IPS-18a (cell line): ENCODE measurements around the gene RNASE2.
"Not testable (repeated sequence)": the region's sequence is repeated elsewhere in the genome, so short reads cannot be mapped to it uniquely, and the experiment has no call there.

Source experiments
- H3K27ac ChIP-seq: one replicate; pipeline ENCODE4 v1.5.1; 2013; ENCODE audit warnings: low read length
- H3K27me3 ChIP-seq: one replicate; pipeline ENCODE4 v1.6.1; 2013; ENCODE audit warnings: mild to moderate bottlenecking, low read length; ENCODE audit not compliant: control insufficient read depth, insufficient read depth
- H3K36me3 ChIP-seq: one replicate; pipeline ENCODE4 v1.6.1; 2013; ENCODE audit warnings: low read depth, low read length; ENCODE audit not compliant: control insufficient read depth
- H3K4me1 ChIP-seq: one replicate; pipeline ENCODE4 v1.6.1; 2013; ENCODE audit warnings: low read depth, low read length; ENCODE audit not compliant: control insufficient read depth
- H3K4me3 ChIP-seq: one replicate; pipeline ENCODE4 v1.5.1; 2013; ENCODE audit warnings: low read length
- H3K9ac ChIP-seq: one replicate; pipeline ENCODE4 v1.6.1; 2013; ENCODE audit warnings: mild to moderate bottlenecking, low read length, moderate library complexity
- H3K9me3 ChIP-seq: one replicate; pipeline ENCODE4 v1.6.1; 2013; ENCODE audit warnings: low read depth, low read length; ENCODE audit not compliant: control insufficient read depth

The RNASE2 gene

DNA sequence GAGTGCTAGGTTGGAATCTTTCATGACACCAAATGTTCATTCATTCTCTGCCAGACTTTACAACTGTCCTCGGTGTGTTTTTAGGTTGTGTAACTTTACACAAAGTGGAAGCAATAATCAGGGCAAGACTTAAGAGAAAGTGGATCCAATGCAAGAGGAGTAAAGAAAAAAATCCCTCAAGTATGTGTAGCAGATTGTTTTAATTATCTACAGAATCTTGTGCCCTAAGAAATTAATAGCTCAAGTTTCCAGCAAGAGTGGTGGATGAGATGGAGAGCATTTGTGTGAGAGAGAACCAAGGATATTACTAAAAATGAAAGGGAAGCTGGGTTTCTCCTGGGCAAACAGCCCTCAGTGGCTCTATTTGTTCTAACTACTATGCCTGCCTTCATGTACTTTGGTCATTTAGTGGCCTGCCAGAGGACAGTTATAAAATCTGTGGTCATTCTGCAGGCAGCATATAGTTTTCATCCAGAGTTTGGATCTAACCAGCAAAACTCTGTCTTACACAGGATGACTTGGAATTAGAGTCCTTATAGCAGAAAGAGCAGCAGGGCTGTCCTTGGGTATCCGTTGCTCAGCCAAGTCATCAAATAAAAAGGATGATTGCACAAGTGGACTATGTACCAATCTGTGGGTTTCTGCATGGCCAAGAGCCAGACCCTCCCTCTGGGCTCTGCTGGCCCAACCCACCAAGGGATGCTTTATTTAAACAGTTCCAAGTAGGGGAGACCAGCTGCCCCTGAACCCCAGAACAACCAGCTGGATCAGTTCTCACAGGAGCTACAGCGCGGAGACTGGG is at the start of gene RNASE2:
TSS of gene RNASE2 (plus strand) at position 752 of the 802 bp plus-strand sequence. CDS start 285 bp downstream, outside the sequence.
- not testable (repeated sequence) for H3K9ac ChIP-seq, H3K4me3 ChIP-seq, H3K27me3 ChIP-seq, H3K27ac ChIP-seq, H3K9me3 ChIP-seq, H3K4me1 ChIP-seq, H3K36me3 ChIP-seq

DNA sequence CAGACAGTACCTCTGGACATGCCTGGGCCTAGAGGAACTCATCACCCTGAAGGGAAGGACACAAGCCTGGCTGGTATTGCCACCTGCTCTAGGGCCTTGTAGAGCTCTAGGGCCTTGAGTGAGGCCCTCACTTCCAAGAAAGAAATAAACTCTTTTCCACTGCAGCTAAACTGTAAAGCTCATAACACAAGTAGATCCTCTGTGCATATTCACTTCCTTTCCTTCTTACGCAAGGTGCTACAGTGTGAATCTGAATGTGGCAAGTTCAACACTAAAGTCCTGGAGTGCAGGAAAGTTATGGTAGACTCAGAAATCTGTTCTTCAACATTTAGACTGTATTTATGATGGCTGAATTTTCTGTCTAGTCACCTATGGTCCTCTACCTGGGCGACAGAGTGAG is 49.6 kb upstream of the RNASE2 start:
- Histone ChIP-seq H3K4me1 (no peaks in the 10 kb centered on the region), H3K27ac (no peak overlapping the region), H3K36me3 (no peaks in the 10 kb centered on the region), H3K27me3 (no peaks in the 10 kb centered on the region), H3K9me3 (no peaks in the 10 kb centered on the region), H3K4me3 (no peak overlapping the region), H3K9ac (no peak overlapping the region)

DNA sequence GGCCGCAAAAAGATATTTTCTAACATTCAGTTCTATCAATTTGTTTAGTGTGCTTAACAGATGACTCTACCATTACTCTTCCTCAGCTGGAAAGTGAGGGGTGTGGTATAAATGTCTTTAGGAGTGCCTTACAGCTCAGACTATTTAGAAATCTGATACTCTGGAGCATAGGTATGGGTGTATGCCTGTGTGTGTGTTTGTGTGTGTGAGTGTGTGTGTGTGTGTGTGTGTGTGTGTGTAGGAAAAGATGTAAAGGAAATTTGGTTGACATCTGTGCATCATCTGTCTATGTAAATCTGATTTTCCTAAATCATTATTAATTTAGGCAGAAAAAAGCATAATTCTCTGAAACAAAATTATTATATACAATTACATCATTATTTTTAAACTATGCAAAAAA is 48.1 kb upstream of the RNASE2 start:
- Histone ChIP-seq H3K27me3 (no peaks in the 10 kb centered on the region), H3K9me3 (no peaks in the 10 kb centered on the region), H3K27ac (no peak overlapping the region), H3K9ac (no peak overlapping the region), H3K36me3 (no peaks in the 10 kb centered on the region), H3K4me3 (no peak overlapping the region), H3K4me1 (no peaks in the 10 kb centered on the region)

DNA sequence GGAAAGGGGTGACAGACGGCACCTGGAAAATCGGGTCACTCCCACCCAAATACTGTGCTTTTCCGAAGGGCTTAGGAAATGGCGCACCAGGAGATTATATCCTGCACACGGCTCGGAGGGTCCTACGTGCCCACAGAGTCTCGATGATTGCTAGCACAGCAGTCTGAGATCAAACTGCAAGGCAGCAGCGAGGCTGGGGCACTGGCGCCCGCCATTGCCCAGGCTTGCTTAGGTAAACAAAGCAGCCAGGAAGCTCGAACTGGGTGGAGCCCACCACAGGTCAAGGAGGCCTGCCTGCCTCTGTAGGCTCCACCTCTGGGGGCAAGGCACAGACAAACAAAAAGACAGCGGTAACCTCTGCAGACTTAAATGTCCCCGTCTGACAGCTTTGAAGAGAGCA is 44.5 kb upstream of the RNASE2 start:
- H3K27me3 ChIP-seq: not testable (repeated sequence)

DNA sequence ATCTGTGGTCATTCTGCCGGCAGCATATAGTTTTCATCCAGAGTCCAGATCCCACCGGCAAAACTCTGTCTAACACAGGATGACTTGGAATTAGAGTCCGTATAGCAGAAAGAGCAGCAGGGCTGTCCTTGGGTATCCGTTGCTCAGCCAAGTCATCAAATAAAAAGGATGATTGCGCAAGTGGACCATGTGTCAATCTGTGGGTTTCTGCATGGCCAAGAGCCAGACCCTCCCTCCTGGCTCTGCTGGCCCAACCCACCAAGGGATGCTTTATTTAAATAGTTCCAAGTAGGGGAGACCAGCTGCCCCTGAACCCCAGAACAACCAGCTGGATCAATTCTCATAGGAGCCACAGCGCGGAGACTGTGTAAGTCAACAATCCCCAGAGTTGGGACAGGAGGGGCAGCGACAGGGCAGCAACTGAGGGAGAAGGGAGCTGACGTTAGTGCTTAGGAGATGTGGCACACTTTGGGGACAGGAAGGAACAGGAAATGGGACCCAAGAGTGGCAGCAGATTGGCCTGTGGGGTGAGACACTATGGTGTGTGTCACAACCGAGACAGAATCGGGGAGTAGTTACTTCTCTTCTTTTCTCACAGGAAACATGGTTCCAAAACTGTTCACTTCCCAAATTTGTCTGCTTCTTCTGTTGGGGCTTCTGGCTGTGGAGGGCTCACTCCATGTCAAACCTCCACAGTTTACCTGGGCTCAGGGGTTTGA is 36.1 kb upstream of the RNASE2 start:
- H3K27me3 ChIP-seq, H3K4me1 ChIP-seq, H3K9me3 ChIP-seq, H3K4me3 ChIP-seq, H3K9ac ChIP-seq, H3K36me3 ChIP-seq, H3K27ac ChIP-seq: not testable (repeated sequence)

More for the DNA sequence above, 44.5 kb upstream of the RNASE2 start:
- not testable (repeated sequence) for H3K9ac ChIP-seq, H3K9me3 ChIP-seq, H3K4me3 ChIP-seq, H3K4me1 ChIP-seq, H3K36me3 ChIP-seq, H3K27ac ChIP-seq

DNA sequence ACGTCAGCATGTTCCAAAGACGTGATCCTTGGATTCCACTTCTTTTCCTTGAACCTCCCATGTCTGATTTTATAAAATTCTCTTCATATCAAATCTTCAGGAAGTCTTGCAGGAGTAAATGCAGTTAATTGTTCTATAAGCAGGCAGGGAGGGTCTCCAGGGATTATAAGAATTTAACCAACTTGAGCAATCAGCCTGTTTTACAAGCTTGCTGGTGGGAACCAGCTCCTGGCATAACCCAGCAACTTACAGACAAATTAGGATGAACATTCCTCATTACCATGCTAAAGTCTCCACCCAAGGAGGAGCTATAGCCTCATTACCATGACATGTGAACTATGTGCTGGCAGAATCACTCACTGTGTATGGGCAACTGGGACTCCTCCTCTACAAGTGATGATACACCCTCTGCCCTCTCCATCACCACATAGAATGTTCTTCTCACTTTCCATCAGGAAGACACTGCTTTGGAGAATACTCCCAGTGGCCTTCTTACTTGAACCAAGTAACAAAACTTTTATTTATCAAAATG is 31.5 kb upstream of the RNASE2 start:
- H3K27ac ChIP-seq, H3K36me3 ChIP-seq, H3K4me3 ChIP-seq, H3K9ac ChIP-seq, H3K9me3 ChIP-seq, H3K4me1 ChIP-seq, H3K27me3 ChIP-seq: not testable (repeated sequence)

DNA sequence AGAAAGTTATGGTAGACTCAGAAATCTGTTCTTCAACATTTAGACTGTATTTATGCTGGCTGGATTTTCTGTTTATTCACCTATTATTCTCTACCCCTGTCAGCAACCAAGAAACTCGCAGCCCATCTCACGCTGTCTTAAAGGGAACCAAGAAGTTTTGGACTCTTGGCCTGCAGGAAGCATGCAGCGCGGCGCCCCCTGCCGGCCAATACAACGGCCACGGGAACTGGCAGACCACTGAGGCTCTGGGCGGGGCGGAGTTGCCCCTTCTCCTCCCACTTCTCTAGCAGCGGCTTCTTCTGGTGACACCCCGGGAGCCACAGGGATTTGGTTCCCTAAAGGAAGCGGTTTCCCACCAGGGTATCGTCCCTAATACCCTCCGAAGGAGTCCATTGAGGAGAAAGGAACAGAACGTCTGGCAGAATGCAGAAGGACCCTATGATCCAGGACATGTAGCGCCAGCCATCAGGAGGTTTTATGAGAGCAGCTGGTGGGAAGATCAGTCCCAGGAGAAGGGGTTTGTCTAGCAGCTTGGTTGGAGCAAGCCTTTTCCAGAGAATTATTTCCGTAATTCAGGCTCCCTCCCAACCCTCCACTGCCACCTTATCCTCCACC is 21.0 kb upstream of the RNASE2 start:
- Histone ChIP-seq H3K27ac (no peak overlapping the region), H3K9ac (no peak overlapping the region), H3K4me1 (no peaks in the 10 kb centered on the region), H3K36me3 (no peaks in the 10 kb centered on the region), H3K9me3 (no peaks in the 10 kb centered on the region), H3K27me3 (no peaks in the 10 kb centered on the region), H3K4me3 (no peak overlapping the region)

DNA sequence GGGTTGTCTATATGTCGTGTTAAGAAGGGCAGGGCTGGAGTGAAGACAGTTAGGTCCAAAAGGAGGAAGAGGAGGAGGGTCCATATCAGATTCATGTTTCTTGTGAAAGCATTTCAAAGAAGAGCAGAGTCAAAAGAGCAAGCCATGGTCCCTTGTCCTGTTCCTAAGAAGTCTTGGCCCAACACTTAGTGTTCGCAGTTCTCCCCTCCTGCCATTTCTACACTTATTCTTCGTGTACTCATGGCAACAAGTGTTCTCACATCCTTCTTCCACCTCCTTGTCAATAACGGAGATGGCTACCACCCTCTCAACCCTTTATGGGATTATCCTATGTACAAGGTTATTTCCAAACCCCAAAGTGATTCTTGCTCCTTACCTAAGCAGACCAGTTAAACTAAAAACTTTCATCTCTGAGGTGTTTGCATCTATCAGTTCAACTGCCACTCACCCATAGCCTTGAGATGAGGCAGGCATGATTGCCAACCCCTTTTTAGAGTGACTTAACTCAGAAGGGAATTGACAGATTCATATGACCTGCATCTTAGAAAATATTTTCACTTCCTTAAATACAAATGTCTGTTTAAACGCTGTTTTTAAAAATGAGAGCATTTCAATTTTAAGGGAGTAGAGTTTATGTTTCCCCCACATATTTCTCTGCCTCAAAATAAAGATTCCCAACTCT is 19.8 kb upstream of the RNASE2 start:
- no peak overlapping the region for H3K9ac ChIP-seq
- H3K4me3 ChIP-seq: no peak overlapping the region
- no peaks in the 10 kb centered on the region for H3K27me3 ChIP-seq
- no peaks in the 10 kb centered on the region for H3K4me1 ChIP-seq
- H3K27ac ChIP-seq: no peak overlapping the region
- no peaks in the 10 kb centered on the region for H3K36me3 ChIP-seq
- no peaks in the 10 kb centered on the region for H3K9me3 ChIP-seq

DNA sequence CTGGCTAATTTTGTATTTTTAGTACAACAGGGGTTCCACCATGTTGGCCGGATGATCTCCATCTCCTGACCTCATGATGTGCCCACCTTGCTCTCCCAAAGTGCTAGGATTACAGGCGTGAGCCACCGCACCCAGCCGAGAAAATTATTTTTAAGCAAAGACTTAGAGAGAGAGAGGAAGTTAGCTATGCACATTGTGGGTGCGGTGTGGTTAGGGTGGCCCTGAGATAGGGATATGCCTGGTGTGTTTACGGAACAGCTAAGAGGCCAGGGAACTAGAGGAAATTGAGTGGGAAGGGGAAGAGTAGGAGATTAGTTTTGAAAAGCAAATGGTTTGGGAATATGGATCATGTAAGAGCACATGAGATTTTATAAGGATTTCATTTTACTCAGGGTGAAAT is 10.1 kb upstream of the RNASE2 start:
- H3K9me3 ChIP-seq, H3K36me3 ChIP-seq, H3K9ac ChIP-seq, H3K27me3 ChIP-seq, H3K4me1 ChIP-seq, H3K4me3 ChIP-seq, H3K27ac ChIP-seq: not testable (repeated sequence)

DNA sequence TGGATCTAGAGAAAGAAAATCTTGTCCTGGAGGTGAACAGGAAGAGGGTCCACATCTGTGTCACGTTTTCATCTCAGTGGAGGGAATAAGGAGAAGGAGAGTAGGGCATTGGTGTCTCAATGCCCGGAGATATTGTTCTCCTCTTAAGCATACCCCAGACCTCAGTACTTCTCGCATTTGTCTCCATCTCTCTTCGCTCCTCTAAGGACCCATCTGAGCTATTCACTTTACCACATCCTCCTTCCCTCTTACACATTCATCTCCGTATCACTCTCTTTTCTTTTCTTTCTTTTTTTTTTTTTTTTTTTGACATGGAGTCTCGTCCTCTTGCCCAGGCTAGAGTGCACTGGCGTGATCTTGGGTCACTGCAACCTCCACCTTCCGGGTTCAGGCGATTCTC is 8.6 kb upstream of the RNASE2 start:
- not testable (repeated sequence) for H3K4me1 ChIP-seq, H3K27ac ChIP-seq, H3K36me3 ChIP-seq, H3K9me3 ChIP-seq, H3K4me3 ChIP-seq, H3K9ac ChIP-seq, H3K27me3 ChIP-seq

DNA sequence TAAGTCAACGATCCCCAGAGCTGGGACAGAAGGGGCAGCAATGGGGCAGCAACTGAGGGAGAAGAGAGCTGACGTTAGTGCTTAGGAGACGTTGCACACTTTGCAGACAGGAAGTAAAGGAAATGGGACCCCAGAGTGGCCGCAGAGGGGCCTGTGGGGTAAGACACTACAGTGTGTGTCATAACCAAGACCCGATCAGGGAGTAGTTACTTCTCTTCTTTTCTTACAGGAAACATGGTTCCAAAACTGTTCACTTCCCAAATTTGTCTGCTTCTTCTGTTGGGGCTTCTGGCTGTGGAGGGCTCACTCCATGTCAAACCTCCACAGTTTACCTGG is 219 bp downstream of the RNASE2 start:
- not testable (repeated sequence) for H3K4me3 ChIP-seq, H3K36me3 ChIP-seq, H3K9ac ChIP-seq, H3K27me3 ChIP-seq, H3K9me3 ChIP-seq, H3K27ac ChIP-seq, H3K4me1 ChIP-seq
